Ovary (tissue), 3 donors: ENCODE results near the gene RAB3IL1.

Source experiments
- EP300 ChIP-seq: sonication (generic); formaldehyde crosslinking; IDR thresholded peaks from one replicate; pipeline ENCODE4 v1.6.1; 2017; ENCODE audit warnings: antibody characterized with exemption
- POLR2A ChIP-seq: fragments of 450-650 bp; IDR thresholded peaks from one replicate; pipeline ENCODE4 v1.6.1; 2017; ENCODE audit warnings: antibody characterized with exemption, mild to moderate bottlenecking, moderate library complexity
- TF ChIP-seq, protein P1 (sequence below), 3 donors: fragments of 450-650 bp in 2 of 3; fragments of 200-600 bp in 1 of 3; IDR thresholded peaks; one replicate each; pipeline versions ENCODE4 v1.5.1 to v1.8.0; 2016 to 2022; ENCODE audit warnings: antibody characterized with exemption in 3 of 3, mild to moderate bottlenecking in 1 of 3
- donor health status: DM: no; HTN: no; CAD: no.

DNA sequence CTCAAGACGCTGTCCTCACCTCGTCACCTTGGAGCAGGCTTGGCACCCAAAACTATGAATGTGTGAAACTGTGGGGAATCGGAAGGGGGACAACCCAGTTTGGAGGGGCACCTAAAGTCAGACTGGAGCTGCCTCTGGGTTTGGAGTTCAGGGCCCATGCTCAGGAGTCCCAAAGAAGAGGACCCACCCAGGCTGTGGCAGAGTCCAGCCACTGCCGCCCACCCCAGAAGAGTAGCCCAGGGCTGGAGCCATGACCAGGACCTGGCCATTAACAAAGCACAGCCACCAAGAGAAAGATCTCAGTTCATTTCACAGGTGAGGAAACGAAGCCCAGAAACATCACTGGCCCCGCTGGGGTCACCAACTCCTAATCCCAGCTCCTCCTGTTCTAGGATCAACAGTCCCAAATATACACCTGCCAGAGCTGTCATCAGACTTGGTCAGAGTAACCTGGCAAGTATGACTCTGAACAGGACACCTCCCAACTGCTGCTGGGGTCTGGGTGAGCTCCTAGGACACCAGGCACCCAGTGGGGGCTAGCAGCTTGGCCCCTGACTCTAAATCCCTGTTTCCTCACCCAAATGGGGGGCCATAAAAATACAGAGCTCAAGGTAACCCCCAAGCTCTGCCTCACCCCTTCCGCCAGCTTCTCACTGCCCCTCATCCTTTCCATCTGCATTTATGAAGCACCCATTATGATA lies 2.7 kb downstream of the RAB3IL1 start:
- TF ChIP-seq, protein P1, sequence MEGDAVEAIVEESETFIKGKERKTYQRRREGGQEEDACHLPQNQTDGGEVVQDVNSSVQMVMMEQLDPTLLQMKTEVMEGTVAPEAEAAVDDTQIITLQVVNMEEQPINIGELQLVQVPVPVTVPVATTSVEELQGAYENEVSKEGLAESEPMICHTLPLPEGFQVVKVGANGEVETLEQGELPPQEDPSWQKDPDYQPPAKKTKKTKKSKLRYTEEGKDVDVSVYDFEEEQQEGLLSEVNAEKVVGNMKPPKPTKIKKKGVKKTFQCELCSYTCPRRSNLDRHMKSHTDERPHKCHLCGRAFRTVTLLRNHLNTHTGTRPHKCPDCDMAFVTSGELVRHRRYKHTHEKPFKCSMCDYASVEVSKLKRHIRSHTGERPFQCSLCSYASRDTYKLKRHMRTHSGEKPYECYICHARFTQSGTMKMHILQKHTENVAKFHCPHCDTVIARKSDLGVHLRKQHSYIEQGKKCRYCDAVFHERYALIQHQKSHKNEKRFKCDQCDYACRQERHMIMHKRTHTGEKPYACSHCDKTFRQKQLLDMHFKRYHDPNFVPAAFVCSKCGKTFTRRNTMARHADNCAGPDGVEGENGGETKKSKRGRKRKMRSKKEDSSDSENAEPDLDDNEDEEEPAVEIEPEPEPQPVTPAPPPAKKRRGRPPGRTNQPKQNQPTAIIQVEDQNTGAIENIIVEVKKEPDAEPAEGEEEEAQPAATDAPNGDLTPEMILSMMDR (IDR thresholded peaks at IDR 0.05): no peak
- TF ChIP-seq EP300: no peak
- no peak for TF ChIP-seq POLR2A
